Skeletal muscle satellite cell (primary cell): ENCODE measurements around the gene SUSD1.

Experiments
- H3K27me3 ChIP-seq: 2 replicates; pipeline ENCODE4 v1.7.0; 2013; ENCODE audit warnings: low read length; ENCODE audit not compliant: control insufficient read depth, insufficient read depth
- H3K36me3 ChIP-seq: 2 replicates; pipeline ENCODE4 v1.7.0; 2013; ENCODE audit warnings: mild to moderate bottlenecking, control low read depth, low read length; ENCODE audit not compliant: insufficient read depth
- H3K4me1 ChIP-seq: 2 replicates; pipeline ENCODE4 v1.7.0; 2013; ENCODE audit warnings: low read length; ENCODE audit not compliant: control insufficient read depth, insufficient read depth
- H3K4me2 ChIP-seq: 2 replicates; pipeline ENCODE4 v1.7.0; 2013; ENCODE audit warnings: mild to moderate bottlenecking, low read length
- H3K4me3 ChIP-seq: 2 replicates; pipeline ENCODE4 v1.7.0; 2013; ENCODE audit warnings: low read length
- H3K9ac ChIP-seq: 2 replicates; pipeline ENCODE4 v1.7.0; 2013; ENCODE audit warnings: mild to moderate bottlenecking, low read depth, low read length, moderate library complexity
- H3K9me3 ChIP-seq: replicated peaks from 2 replicates; pipeline ENCODE4 v1.7.0; 2013; ENCODE audit warnings: mild to moderate bottlenecking, control low read depth, low read length

The SUSD1 gene

GRCh38 chr9:112112519-112112918 lies 62.6 kb downstream of the SUSD1 start:
- no peaks in the 10 kb centered on the region for H3K36me3 ChIP-seq
- peak overlapping the region; percentile 2 for H3K9ac ChIP-seq
- H3K4me1 ChIP-seq: peaks cover 16% of the 10 kb centered on the region
- no peaks in the 10 kb centered on the region for H3K9me3 ChIP-seq
- peak overlapping the region; percentile 26 for H3K4me3 ChIP-seq
- peak overlapping the region; percentile 68 for H3K4me2 ChIP-seq
- no peaks in the 10 kb centered on the region for H3K27me3 ChIP-seq

- Histone ChIP-seq H3K9ac (no peak overlapping the region), H3K36me3 (no peaks in the 10 kb centered on the region), H3K4me3 (no peak overlapping the region), H3K27me3 (no peaks in the 10 kb centered on the region), H3K9me3 (no peaks in the 10 kb centered on the region), H3K4me2 (no peak overlapping the region), H3K4me1 (peaks cover 21% of the 10 kb centered on the region)
These were observed 63.6 kb downstream of the SUSD1 start for GRCh38 chr9:112111461-112111860.

GRCh38 chr9:112110777-112111113 lies 64.4 kb downstream of the SUSD1 start:
- no peaks in the 10 kb centered on the region for H3K36me3 ChIP-seq
- no peaks in the 10 kb centered on the region for H3K27me3 ChIP-seq
- peaks cover 21% of the 10 kb centered on the region for H3K4me1 ChIP-seq
- H3K9me3 ChIP-seq: no peaks in the 10 kb centered on the region
- H3K4me3 ChIP-seq: no peak overlapping the region
- H3K4me2 ChIP-seq: no peak overlapping the region
- no peak overlapping the region for H3K9ac ChIP-seq

DNA sequence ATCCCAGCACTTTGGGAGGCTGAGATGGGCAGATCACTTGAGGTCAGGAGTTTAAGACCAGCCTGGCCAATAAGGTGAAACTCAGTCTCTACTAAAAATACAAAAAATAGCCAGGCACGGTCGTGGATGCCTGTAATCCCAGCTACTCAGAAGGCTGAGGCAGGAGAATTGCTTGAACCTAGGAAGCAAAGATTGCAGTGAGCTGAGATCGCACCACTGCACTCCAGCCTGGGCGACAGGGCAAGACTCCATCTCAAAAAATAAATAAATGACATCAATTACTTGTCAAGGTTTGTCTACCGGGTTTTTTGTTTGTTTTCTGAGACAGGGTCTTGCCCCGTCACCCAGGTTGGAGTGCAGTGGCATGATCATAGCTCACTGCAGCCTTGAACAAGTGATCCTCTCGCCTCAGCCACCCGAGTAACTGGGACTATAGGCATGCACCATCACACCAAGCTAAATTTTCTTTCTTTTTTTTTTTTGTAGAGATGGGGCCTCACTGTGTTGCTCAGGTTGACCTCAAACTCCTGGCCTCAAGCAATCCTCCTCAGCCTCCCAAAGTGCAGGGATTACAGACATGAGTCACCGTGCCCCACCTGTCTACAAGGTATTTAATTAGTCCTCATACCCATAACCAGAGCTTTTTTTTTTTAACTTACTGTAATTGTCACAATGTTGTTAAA lies 64.9 kb downstream of the SUSD1 start:
- no peaks in the 10 kb centered on the region for H3K27me3 ChIP-seq
- H3K9me3 ChIP-seq: no peaks in the 10 kb centered on the region
- no peaks in the 10 kb centered on the region for H3K36me3 ChIP-seq

DNA sequence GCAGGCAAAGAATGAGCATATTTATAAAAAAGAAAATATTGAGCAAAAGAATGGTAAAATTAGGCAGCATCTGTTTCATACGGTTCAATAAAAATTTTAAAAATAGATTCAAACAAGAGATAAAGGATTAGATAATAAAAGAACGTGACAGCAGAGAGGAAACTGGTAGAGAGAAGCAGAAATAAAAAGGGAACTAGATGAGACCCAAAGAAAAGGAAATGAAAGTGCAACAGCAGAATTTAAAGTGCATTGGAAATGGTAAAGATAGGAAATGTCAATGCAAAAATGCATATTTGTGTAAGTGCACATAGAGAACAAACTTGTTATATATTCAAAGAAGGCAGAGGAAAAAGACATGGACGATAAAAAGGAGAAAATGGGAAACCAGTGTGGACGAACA lies 70.2 kb downstream of the SUSD1 start:
- Histone ChIP-seq H3K9me3 (no peaks in the 10 kb centered on the region), H3K4me1 (peaks cover 5% of the 10 kb centered on the region), H3K4me2 (no peak overlapping the region), H3K27me3 (no peaks in the 10 kb centered on the region), H3K9ac (no peak overlapping the region), H3K36me3 (no peaks in the 10 kb centered on the region), H3K4me3 (no peak overlapping the region)

More for the DNA sequence above, 64.9 kb downstream of the SUSD1 start:
- Histone ChIP-seq H3K4me1 (peaks cover 21% of the 10 kb centered on the region), H3K4me3 (no peak overlapping the region), H3K9ac (no peak overlapping the region), H3K4me2 (no peak overlapping the region)

- H3K36me3 ChIP-seq: no peaks in the 10 kb centered on the region
- H3K4me3 ChIP-seq: no peak overlapping the region
- H3K9me3 ChIP-seq: no peaks in the 10 kb centered on the region
- H3K4me2 ChIP-seq: no peak overlapping the region
- H3K4me1 ChIP-seq: peaks cover 5% of the 10 kb centered on the region
- H3K27me3 ChIP-seq: no peaks in the 10 kb centered on the region
- no peak overlapping the region for H3K9ac ChIP-seq
These were observed 70.7 kb downstream of the SUSD1 start for GRCh38 chr9:112104401-112104800.

- Histone ChIP-seq H3K4me1 (peaks cover 5% of the 10 kb centered on the region), H3K9ac (no peak overlapping the region), H3K9me3 (no peaks in the 10 kb centered on the region), H3K4me2 (no peak overlapping the region), H3K36me3 (no peaks in the 10 kb centered on the region), H3K4me3 (no peak overlapping the region), H3K27me3 (no peaks in the 10 kb centered on the region)
These were observed 71.7 kb downstream of the SUSD1 start for GRCh38 chr9:112103405-112103804.

- Histone ChIP-seq H3K4me1 (no peaks in the 10 kb centered on the region), H3K27me3 (no peaks in the 10 kb centered on the region), H3K9me3 (no peaks in the 10 kb centered on the region)
These were observed 77.1 kb downstream of the SUSD1 start for GRCh38 chr9:112097712-112098688.

GRCh38 chr9:112094948-112095681 lies 80.0 kb downstream of the SUSD1 start:
- no peaks in the 10 kb centered on the region for H3K27me3 ChIP-seq
- no peak overlapping the region for H3K9ac ChIP-seq
- H3K9me3 ChIP-seq: no peaks in the 10 kb centered on the region
- H3K36me3 ChIP-seq: no peaks in the 10 kb centered on the region
- H3K4me3 ChIP-seq: no peak overlapping the region
- H3K4me2 ChIP-seq: no peak overlapping the region
- H3K4me1 ChIP-seq: no peaks in the 10 kb centered on the region

More at GRCh38 chr9:112097712-112098688, 77.1 kb downstream of the SUSD1 start:
- Histone ChIP-seq H3K4me2 (no peak overlapping the region), H3K4me3 (no peak overlapping the region), H3K9ac (no peak overlapping the region), H3K36me3 (no peaks in the 10 kb centered on the region)

DNA sequence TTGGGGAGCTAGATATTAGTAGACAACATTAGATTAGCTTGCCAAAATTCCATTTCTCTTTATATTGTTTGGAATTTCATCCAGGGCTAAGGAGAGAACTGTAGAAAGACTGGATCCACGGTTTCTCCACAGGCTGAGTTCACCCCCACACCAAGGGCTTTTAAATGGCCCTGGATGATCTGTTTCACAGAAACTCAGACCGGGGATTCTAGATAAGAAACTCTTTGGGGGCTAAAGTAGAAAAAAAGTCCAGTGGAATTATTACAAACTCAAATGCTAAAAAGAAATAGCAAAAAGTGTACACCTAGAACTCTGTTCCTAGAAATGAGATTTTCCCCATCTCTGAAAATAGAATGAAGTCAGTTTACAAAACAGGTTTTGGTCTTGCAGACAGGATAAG lies 80.9 kb downstream of the SUSD1 start:
- no peaks in the 10 kb centered on the region for H3K27me3 ChIP-seq
- H3K9ac ChIP-seq: no peak overlapping the region
- no peaks in the 10 kb centered on the region for H3K9me3 ChIP-seq
- no peak overlapping the region for H3K4me3 ChIP-seq
- no peaks in the 10 kb centered on the region for H3K4me1 ChIP-seq
- no peaks in the 10 kb centered on the region for H3K36me3 ChIP-seq
- no peak overlapping the region for H3K4me2 ChIP-seq

GRCh38 chr9:112093870-112094216 lies 81.3 kb downstream of the SUSD1 start:
- H3K27me3 ChIP-seq: no peaks in the 10 kb centered on the region
- no peaks in the 10 kb centered on the region for H3K4me1 ChIP-seq
- no peak overlapping the region for H3K4me3 ChIP-seq

More at GRCh38 chr9:112093870-112094216, 81.3 kb downstream of the SUSD1 start:
- Histone ChIP-seq H3K9ac (no peak overlapping the region), H3K36me3 (no peaks in the 10 kb centered on the region), H3K4me2 (no peak overlapping the region), H3K9me3 (no peaks in the 10 kb centered on the region)
